GM23338 (cell line): Measurements from ENCODE around the gene ESR1.

Experiments
- CREB1 ChIP-seq: fragments of 250-450 bp; sonication (Bioruptor Pico); IDR thresholded peaks from 2 replicates; pipeline ENCODE4 v1.5.0; 2020; ENCODE audit warnings: low read depth, mild to moderate bottlenecking, moderate library complexity
- CTCF ChIP-seq, 2 experiments: fragments of 200-600 bp in 1 of 2; sonication (generic) in 1 of 2; conservative IDR thresholded peaks; 2 replicates each; pipeline versions ENCODE4 v1.5.1 to v1.6.1; 2016 to 2017; ENCODE audit warnings: antibody characterized with exemption in 2 of 2, low read depth in 2 of 2, mild to moderate bottlenecking in 2 of 2, moderate library complexity in 1 of 2
- ETS1 ChIP-seq: IDR thresholded peaks from 2 replicates; pipeline ENCODE4 v1.6.1; 2016; ENCODE audit warnings: antibody characterized with exemption
- EZH2 ChIP-seq: fragments of 200-600 bp; sonication (generic); IDR thresholded peaks from one replicate; pipeline ENCODE4 v1.8.0; 2017; ENCODE audit warnings: antibody characterized with exemption, mild to moderate bottlenecking, low read depth; ENCODE audit not compliant: unreplicated experiment
- EZH2phosphoT487 ChIP-seq: fragments of 200-600 bp; sonication (generic); IDR thresholded peaks from one replicate; pipeline ENCODE4 v1.8.1; 2018; ENCODE audit warnings: antibody characterized with exemption; ENCODE audit not compliant: unreplicated experiment
- JUNB ChIP-seq: IDR thresholded peaks from one replicate; pipeline ENCODE4 v1.6.1; 2016; ENCODE audit warnings: antibody characterized with exemption; ENCODE audit not compliant: unreplicated experiment
- NANOG ChIP-seq: IDR thresholded peaks from 2 replicates; pipeline ENCODE4 v1.6.1; 2016; ENCODE audit warnings: antibody characterized with exemption, borderline replicate concordance
- POLR2AphosphoS5 ChIP-seq: IDR thresholded peaks from 2 replicates; pipeline ENCODE4 v1.6.1; 2016; ENCODE audit warnings: antibody characterized with exemption, low read depth
- REST ChIP-seq: IDR thresholded peaks from one replicate; pipeline ENCODE4 v1.6.1; 2018; ENCODE audit warnings: antibody characterized with exemption; ENCODE audit not compliant: unreplicated experiment
- ZNF331 ChIP-seq: fragments of 250-450 bp; sonication (Bioruptor Pico); IDR thresholded peaks from 2 replicates; pipeline ENCODE4 v1.5.0; 2020; ENCODE audit warnings: low read depth, mild to moderate bottlenecking, moderate library complexity

GRCh38 chr6:152094992-152095592 lies 287.6 kb downstream of the ESR1 start:
- TF ChIP-seq CTCF (conservative IDR thresholded peaks at IDR 0.05; ENCODE audit: low read depth in 2 of 2) (no peak), POLR2AphosphoS5 (no peak), REST (no peak), JUNB (no peak), NANOG (no peak), EZH2 (no peak), EZH2phosphoT487 (no peak), ETS1 (no peak), ZNF331 (CRISPR knock-in tag) (no peak), CREB1 (CRISPR knock-in tag) (no peak)
